Thymus (tissue), 11 donors: ENCODE results near the gene PDS5A. TPM values are rescaled to one million over a fixed set of nuclear protein-coding genes. Genes with fewer than 3 reads are reported as not detected.
"Not testable (repeated sequence)": the region's sequence is repeated elsewhere in the genome, so short reads cannot be mapped to it uniquely, and the experiment has no call there.

Experiments
- DNase-seq, 9 donors: peaks; one replicate each; pipeline ENCODE4 v3.0.0-alpha.2; 2013; ENCODE audit warnings: low spot score in 9 of 9, low read depth in 6 of 9, missing footprints in 1 of 9
- H3K27ac ChIP-seq, 2 donors: one replicate each; pipeline ENCODE4 v1.5.1; 2013; ENCODE audit warnings: control low read depth in 1 of 2, low read depth in 1 of 2, low read length in 1 of 2, mild to moderate bottlenecking in 1 of 2, moderate library complexity in 1 of 2
- H3K27me3 ChIP-seq, 2 donors: one replicate each; pipeline ENCODE4 v1.5.1; 2013; ENCODE audit warnings: low read length in 1 of 2; ENCODE audit not compliant: control insufficient read depth in 2 of 2, insufficient read depth in 1 of 2
- H3K36me3 ChIP-seq, 2 donors: one replicate each; pipeline ENCODE4 v1.5.1; 2013; ENCODE audit warnings: low read length in 1 of 2, mild to moderate bottlenecking in 1 of 2, moderate library complexity in 1 of 2; ENCODE audit not compliant: control insufficient read depth in 2 of 2, insufficient read depth in 2 of 2
- H3K4me1 ChIP-seq, 2 donors: one replicate each; pipeline ENCODE4 v1.5.1; 2013; ENCODE audit warnings: low read length in 2 of 2; ENCODE audit not compliant: control insufficient read depth in 2 of 2, insufficient read depth in 2 of 2
- H3K4me3 ChIP-seq, 2 donors: one replicate each; pipeline ENCODE4 v1.5.1; 2013; ENCODE audit warnings: low read length in 2 of 2, control low read depth in 1 of 2, mild to moderate bottlenecking in 1 of 2
- H3K9me3 ChIP-seq, 2 donors: one replicate each; pipeline ENCODE4 v1.5.1; 2013; ENCODE audit warnings: low read length in 1 of 2, mild to moderate bottlenecking in 1 of 2; ENCODE audit not compliant: control insufficient read depth in 2 of 2, insufficient read depth in 1 of 2
- WGBS: extraction: QIAGEN DNeasy Blood & Tissue Kit; methylation state at CpG from one replicate; pipeline ENCODE4 v1.1.7; 2013; 5-methylcytosine and 5-hydroxymethylcytosine counted together
- polyA plus RNA-seq: library from polyadenylated mRNA; stranded (reverse); fragments of 200-250 nt; gene quantifications from one replicate; pipeline ENCODE4 v1.2.3, GENCODE V29; 2013
- total RNA-seq: library from RNA; stranded (reverse); fragments of 120-200 nt; gene quantifications from one replicate; pipeline ENCODE4 v1.2.4, GENCODE V29; 2013
- donor health status: healthy.

Gene PDS5A
- total and polyA plus RNA-seq, 2 donors: 40.0 to 60.7 TPM

GRCh38 chr4:39973052-39973451, 4.7 kb downstream of the PDS5A start:
- 92% methylated on average over 6 of the region's 6 CpGs for WGBS

GRCh38 chr4:39970671-39971640, 6.8 kb downstream of the PDS5A start:
- WGBS: 88% methylated on average over 18 of the region's 18 CpGs
- no peak overlapping the region for H3K27ac ChIP-seq
- no peaks in the 10 kb centered on the region for H3K9me3 ChIP-seq
- H3K36me3 ChIP-seq: peaks cover 19 to 52% of the 10 kb centered on the region in 2 donors
- no peak overlapping the region for H3K4me3 ChIP-seq
- DNase-seq: no peak
- peaks cover 4 to 5% of the 10 kb centered on the region in 2 donors for H3K4me1 ChIP-seq
- H3K27me3 ChIP-seq: no peaks in the 10 kb centered on the region

More at GRCh38 chr4:39973052-39973451, 4.7 kb downstream of the PDS5A start:
- H3K27ac ChIP-seq, H3K9me3 ChIP-seq, H3K27me3 ChIP-seq, DNase-seq, H3K4me1 ChIP-seq, H3K4me3 ChIP-seq: not testable (repeated sequence)
- peaks cover 19 to 53% of the 10 kb centered on the region in 2 donors for H3K36me3 ChIP-seq

DNA sequence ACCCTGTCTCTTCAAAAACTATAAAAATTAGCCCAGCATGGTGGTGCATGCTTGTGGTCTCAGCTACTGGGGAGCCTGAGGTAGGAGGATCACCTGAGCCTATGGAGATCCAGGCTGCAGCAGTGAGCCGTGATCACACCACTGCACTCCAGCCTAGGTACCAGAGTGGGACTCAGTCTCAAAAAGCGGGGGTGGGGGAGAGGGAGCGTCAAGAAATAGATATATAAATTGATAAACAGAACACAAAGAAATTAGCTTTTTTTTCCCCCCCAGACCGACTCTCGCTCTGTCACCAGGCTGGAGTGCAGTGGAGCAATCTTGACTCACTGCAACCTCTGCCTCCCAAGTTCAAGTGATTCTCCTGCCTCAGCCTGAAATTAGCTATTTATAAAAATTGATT, 14.1 kb downstream of the PDS5A start:
- 98% methylated on average over 5 of the region's 5 CpGs for WGBS
- DNase-seq: no peak
- Histone ChIP-seq H3K9me3 (no peaks in the 10 kb centered on the region), H3K27ac (no peak overlapping the region), H3K36me3 (peaks cover 3 to 22% of the 10 kb centered on the region in 2 donors), H3K4me3 (no peak overlapping the region), H3K4me1 (no peaks in the 10 kb centered on the region), H3K27me3 (no peaks in the 10 kb centered on the region)

DNA sequence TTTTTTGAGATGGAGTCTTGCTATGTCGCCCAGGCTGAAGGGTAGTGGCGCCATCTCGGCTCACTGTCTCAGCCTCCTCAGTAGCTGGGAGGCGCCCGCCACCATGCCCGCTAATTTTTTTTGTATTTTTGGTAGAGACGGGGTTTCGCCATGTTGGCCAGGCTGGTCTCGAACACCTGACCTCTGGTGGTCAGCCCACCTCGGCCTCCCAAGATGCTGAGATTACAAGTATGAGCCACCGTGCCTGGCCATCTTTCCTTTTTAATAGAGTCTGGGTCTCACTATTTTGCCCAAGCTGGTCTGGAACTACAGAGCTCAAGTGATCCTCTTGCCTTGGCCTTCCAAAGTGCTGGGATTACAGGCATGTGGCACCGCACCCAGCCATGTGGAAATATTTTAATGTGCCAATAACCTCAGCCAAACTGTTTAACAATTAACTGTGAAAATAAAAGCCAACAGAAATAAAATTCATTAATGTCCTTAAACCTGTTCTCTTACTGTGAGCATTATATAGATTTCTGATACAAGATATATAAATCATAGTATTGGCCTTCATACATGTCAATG, 16.3 kb downstream of the PDS5A start:
- WGBS: 99% methylated on average over 12 of the region's 12 CpGs
- H3K27me3 ChIP-seq: no peaks in the 10 kb centered on the region
- peaks cover 3 to 22% of the 10 kb centered on the region in 2 donors for H3K36me3 ChIP-seq
- no peaks in the 10 kb centered on the region for H3K9me3 ChIP-seq
- no peak overlapping the region for H3K27ac ChIP-seq
- H3K4me3 ChIP-seq: no peak overlapping the region
- no peaks in the 10 kb centered on the region for H3K4me1 ChIP-seq
- no peak for DNase-seq

DNA sequence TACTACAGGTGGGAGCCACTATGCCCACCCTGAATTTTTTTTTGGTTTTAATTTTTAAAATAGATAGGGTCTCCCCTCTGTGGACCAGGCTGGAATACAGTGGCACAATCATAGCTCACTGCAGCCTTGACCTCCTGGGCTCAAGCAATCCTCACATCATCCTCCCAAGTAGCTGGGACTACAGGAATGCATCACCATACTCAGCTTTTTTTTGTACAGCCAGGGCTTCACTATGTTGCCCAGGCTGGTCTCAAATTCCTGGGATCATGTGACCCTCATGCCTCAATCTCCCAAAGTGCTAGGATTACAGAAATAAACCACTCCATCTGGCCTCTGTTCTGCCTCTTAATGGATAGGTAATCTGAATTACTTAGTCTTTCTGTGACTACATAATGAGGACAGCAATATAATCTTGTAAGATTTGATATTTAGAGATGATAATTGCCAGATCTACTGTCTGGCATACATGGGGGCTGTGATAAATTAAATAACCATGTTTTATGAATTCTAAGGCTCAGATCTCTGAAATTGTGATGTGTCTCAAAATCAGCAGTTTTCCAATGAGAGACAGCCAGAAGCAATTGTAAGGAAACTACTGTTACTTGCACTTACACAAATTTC, 26.7 kb downstream of the PDS5A start:
- H3K27me3 ChIP-seq: no peaks in the 10 kb centered on the region
- H3K4me3 ChIP-seq: no peak overlapping the region
- no peaks in the 10 kb centered on the region for H3K4me1 ChIP-seq
- no peaks in the 10 kb centered on the region for H3K9me3 ChIP-seq
- no peak for DNase-seq
- H3K36me3 ChIP-seq: peaks cover 9 to 12% of the 10 kb centered on the region in 2 donors
- H3K27ac ChIP-seq: no peak overlapping the region

- 98% methylated on average over 2 of the region's 2 CpGs for WGBS
- Histone ChIP-seq H3K36me3 (peaks cover 0 to 7% of the 10 kb centered on the region in 2 donors), H3K27me3 (no peaks in the 10 kb centered on the region), H3K4me1 (no peaks in the 10 kb centered on the region), H3K9me3 (no peaks in the 10 kb centered on the region), H3K27ac (no peak overlapping the region), H3K4me3 (no peak overlapping the region)
- DNase-seq: no peak
Observed at GRCh38 chr4:39947963-39948362, 29.7 kb downstream of the PDS5A start.

DNA sequence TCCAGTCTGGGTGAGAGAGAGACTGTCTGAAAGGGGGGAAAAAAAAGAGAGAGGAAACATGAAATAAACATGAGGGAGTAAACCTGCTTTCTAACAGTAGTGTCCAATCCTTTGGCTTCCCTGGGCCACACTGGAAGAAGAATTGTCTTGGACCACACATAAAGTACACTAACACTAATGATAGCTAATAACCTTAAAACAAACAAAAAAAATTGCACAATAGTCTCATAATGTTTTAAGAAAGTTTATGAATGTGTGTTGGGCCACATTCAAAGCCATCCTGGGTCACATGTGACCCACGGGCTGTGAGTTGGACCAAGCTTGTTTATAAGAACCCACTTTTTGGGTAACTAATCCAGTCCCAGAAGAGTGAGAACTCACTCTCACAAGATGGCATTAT, 30.3 kb downstream of the PDS5A start:
- Histone ChIP-seq H3K4me3 (no peak overlapping the region), H3K27ac (no peak overlapping the region), H3K4me1 (no peaks in the 10 kb centered on the region), H3K36me3 (peaks cover 3 to 7% of the 10 kb centered on the region in 2 donors), H3K27me3 (no peaks in the 10 kb centered on the region), H3K9me3 (no peaks in the 10 kb centered on the region)
- no peak for DNase-seq
- WGBS: 98% methylated on average over 1 of the region's 1 CpG

- not testable (repeated sequence) for H3K27me3 ChIP-seq, H3K27ac ChIP-seq, H3K4me1 ChIP-seq, H3K9me3 ChIP-seq, DNase-seq, H3K4me3 ChIP-seq, H3K36me3 ChIP-seq
- 99% methylated on average over 10 of the region's 10 CpGs for WGBS
Observed at GRCh38 chr4:39944245-39944644, 33.5 kb downstream of the PDS5A start.

DNA sequence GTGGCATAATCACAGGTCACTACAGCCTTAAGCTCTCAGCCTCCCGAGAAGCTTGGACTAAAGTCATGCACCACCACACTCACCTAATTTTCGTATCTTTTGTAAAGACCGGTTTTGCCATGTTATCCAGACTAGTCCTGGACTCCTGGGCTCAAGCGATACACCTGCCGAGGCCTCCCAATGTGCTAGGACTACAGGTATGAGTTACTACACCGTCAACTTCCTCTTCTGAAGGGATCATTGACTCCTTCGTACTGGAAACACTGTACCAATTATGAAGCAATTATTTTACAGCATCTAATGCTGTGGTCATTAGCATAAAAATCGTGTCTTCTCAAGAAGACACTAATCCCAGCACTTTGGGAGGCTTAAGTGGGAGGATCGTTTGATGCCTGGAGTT, 35.2 kb downstream of the PDS5A start:
- no peak overlapping the region for H3K27ac ChIP-seq

More for the DNA sequence above, 35.2 kb downstream of the PDS5A start:
- peaks cover 0 to 2% of the 10 kb centered on the region in 2 donors for H3K4me1 ChIP-seq
- no peak overlapping the region for H3K4me3 ChIP-seq
- no peaks in the 10 kb centered on the region for H3K9me3 ChIP-seq
- H3K36me3 ChIP-seq: peaks cover 3 to 5% of the 10 kb centered on the region in 2 donors
- WGBS: 98% methylated on average over 9 of the region's 9 CpGs
- DNase-seq: no peak
- no peaks in the 10 kb centered on the region for H3K27me3 ChIP-seq
